ENCODE results near the gene MRPL21.

MRPL21 gene

DNA sequence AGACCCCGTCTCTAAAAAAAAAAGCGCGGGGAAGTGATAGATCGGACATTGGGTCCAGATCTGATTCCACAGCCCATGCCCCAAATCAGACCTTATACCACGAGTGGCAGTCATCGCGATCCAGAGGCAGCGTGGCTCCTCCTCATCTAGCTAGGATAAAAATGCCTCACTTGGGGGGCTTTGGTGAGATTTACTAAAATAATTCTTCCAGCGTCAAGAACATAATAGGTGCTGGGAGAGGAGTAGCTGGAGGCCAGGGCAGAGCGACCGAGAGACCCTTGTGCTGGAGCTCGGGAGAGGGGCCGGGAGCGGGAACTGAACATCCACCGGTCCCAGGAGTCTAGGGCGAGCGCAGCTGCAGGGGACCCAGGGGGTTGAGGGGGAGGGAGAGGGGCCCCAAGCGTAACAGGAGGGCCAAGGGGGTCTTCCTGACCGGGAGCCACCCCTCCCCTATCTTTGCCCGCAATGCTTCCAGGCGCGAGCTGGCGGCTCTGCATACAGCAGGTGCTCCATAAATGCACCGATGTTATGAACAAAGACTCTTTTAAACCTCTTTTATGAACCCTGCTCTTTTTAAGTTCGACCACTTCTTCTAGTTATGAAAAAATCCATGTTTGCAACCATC lies 61.1 kb downstream of the MRPL21 start:
- peaks cover 88% of the 10 kb centered on the region for H3K27me3 ChIP-seq (ENCODE audit: insufficient read depth, low read length)
- no peak overlapping the region for H3K27ac ChIP-seq (ENCODE audit: low read length)
- H3K4me3 ChIP-seq (ENCODE audit: low read length), result peak overlapping the region; percentile 43
- no peaks in the 10 kb centered on the region; the same call in 1 of the 2 replicates for H3K9me3 ChIP-seq (ENCODE audit: insufficient read depth, low read depth, low read length)
- no peaks in the 10 kb centered on the region for H3K36me3 ChIP-seq (ENCODE audit: insufficient read depth, low read depth, low read length)
- H3K4me1 ChIP-seq (ENCODE audit: insufficient read depth, low read length), result peaks cover 7% of the 10 kb centered on the region
- no peak overlapping the region for H3K9ac ChIP-seq (ENCODE audit: low read depth, low read length)

DNA sequence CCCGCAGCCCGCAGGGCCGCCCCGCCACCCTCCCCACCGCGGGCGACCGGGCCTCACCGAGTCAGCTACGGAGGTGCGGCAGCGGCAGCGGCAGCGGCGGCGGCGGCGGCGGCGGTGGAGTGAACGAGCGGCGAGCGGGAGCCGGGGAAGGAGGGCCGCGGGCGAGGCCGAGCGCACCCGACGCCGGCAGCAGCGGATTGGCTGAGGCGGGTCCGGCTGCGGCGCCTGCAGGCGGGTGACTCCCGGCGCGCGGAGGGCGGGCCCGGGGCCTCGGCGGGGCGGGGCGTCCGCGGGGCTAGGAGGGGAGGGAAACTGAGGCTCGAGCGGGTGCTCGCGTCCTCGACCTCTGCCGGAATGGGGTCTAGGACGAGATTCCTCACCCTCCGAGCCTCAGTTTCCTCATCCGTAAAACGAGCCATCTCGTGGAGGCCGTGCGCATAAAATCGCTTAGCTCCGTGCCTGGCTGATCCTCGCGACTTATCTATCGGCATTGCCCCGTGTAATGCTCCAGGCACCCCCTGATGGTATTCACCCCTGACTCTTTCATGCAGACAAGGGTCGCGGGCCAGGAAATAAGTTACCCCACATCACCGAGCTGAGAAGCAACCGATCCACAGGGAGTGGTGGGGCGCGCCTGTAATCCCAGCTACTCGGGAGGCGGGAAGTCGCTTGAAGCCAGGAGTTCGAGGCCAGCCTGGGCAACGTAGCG lies 61.8 kb downstream of the MRPL21 start, which contains the start of gene CPT1A:
Gene CPT1A, minus strand, starts transcription at position 199 of the 709 bp plus-strand sequence. CDS start 26,442 bp downstream, outside the sequence.
- Histone ChIP-seq H3K36me3 (ENCODE audit: insufficient read depth, low read depth, low read length) (no peaks in the 10 kb centered on the region), H3K4me3 (ENCODE audit: low read length) (peak within 1 kb of the TSS; percentile 73), H3K27me3 (ENCODE audit: insufficient read depth, low read length) (peaks cover 87% of the 10 kb centered on the region), H3K9me3 (ENCODE audit: insufficient read depth, low read depth, low read length) (no peaks in the 10 kb centered on the region; the same call in 1 of the 2 replicates), H3K4me1 (ENCODE audit: insufficient read depth, low read length) (peaks cover 7% of the 10 kb centered on the region), H3K27ac (ENCODE audit: low read length) (no peak within 1 kb of the TSS), H3K9ac (ENCODE audit: low read depth, low read length) (no peak within 1 kb of the TSS)

Data from iPS-20b (cell line).